H1 (cell line): ENCODE results near the gene RBM34.

Experiments used
- CTCF ChIP-seq, 3 experiments: IDR thresholded peaks; 1 replicate in 2 of 3; 2 replicates in 1 of 3; pipeline versions ENCODE4 v1.5.1 to v1.6.1; 2011; ENCODE audit warnings: low read length in 3 of 3, mild to moderate bottlenecking in 3 of 3, inconsistent platforms in 2 of 3, low read depth in 1 of 3, moderate library complexity in 1 of 3; ENCODE audit not compliant: insufficient read depth in 1 of 3; ENCODE audit errors: control extremely low read depth in 1 of 3
- EZH2 ChIP-seq: fragments of 200-600 bp; sonication (generic); IDR thresholded peaks from 2 replicates; pipeline ENCODE4 v1.7.1; 2012; ENCODE audit warnings: low read depth, mild to moderate bottlenecking, moderate library complexity, low read length, inconsistent platforms; ENCODE audit not compliant: severe bottlenecking
- GABPA ChIP-seq: IDR thresholded peaks from 2 replicates; pipeline ENCODE4 v1.6.1; 2011; ENCODE audit warnings: mild to moderate bottlenecking, low read length, moderate library complexity, borderline replicate concordance; ENCODE audit not compliant: insufficient read depth
- KDM1A ChIP-seq: fragments of 200-600, 300-600 bp; sonication (generic); IDR thresholded peaks from 2 replicates; pipeline ENCODE4 v1.7.1; 2016; ENCODE audit warnings: mild to moderate bottlenecking, low read length, borderline replicate concordance
- NANOG ChIP-seq: IDR thresholded peaks from 2 replicates; pipeline ENCODE4 v1.6.1; 2011; ENCODE audit warnings: low read length, low read depth, mild to moderate bottlenecking, inconsistent platforms; ENCODE audit not compliant: insufficient read depth, poor library complexity, severe bottlenecking
- NRF1 ChIP-seq: IDR thresholded peaks from 2 replicates; pipeline ENCODE4 v1.6.1; 2011; ENCODE audit warnings: mild to moderate bottlenecking, low read depth, low read length, improper control_type of control experiment
- POLR2A ChIP-seq, 2 experiments: IDR thresholded peaks; 1 replicate in 1 of 2; 2 replicates in 1 of 2; pipeline ENCODE4 v1.6.1; 2011; ENCODE audit warnings: low read depth in 2 of 2, low read length in 2 of 2, mild to moderate bottlenecking in 2 of 2; ENCODE audit errors: control extremely low read depth in 1 of 2
- RAD21 ChIP-seq, 2 experiments: IDR thresholded peaks in 1 of 2; conservative IDR thresholded peaks in 1 of 2; 2 replicates each; pipeline ENCODE4 v1.6.1; 2011; ENCODE audit warnings: low read depth in 2 of 2, low read length in 2 of 2, improper control_type of control experiment in 1 of 2, inconsistent platforms in 1 of 2, mild to moderate bottlenecking in 1 of 2, moderate library complexity in 1 of 2
- SIX5 ChIP-seq: IDR thresholded peaks from 2 replicates; pipeline ENCODE4 v1.6.1; 2011; ENCODE audit warnings: mild to moderate bottlenecking, low read depth, low read length
- SUZ12 ChIP-seq: fragments of 200-600 bp; sonication (generic); IDR thresholded peaks from 2 replicates; pipeline ENCODE4 v1.6.1; 2012; ENCODE audit warnings: mild to moderate bottlenecking, inconsistent platforms, low read length, moderate library complexity, mixed read lengths
- TAF1 ChIP-seq: IDR thresholded peaks from 2 replicates; pipeline ENCODE4 v1.6.1; 2011; ENCODE audit warnings: mild to moderate bottlenecking, low read depth, low read length
- TBP ChIP-seq: IDR thresholded peaks from 2 replicates; pipeline ENCODE4 v1.6.1; 2011; ENCODE audit warnings: low read depth, low read length, improper control_type of control experiment
- TCF12 ChIP-seq: IDR thresholded peaks from 2 replicates; pipeline ENCODE4 v1.6.1; 2011; ENCODE audit warnings: low read depth, mild to moderate bottlenecking, low read length
- YY1 ChIP-seq: IDR thresholded peaks from 2 replicates; pipeline ENCODE4 v1.6.1; 2011; ENCODE audit warnings: low read depth, mild to moderate bottlenecking, low read length

GRCh38 chr1:235101558-235102258 lies 59.3 kb downstream of the RBM34 start:
- TF ChIP-seq TAF1 = no peak
- TF ChIP-seq EZH2 = no peak
- no peak for TF ChIP-seq TCF12
- TF ChIP-seq CTCF (IDR thresholded peaks at IDR 0.05; ENCODE audit: control extremely low read depth in 1 of 3, insufficient read depth in 1 of 3, low read depth in 1 of 3, low read length in 3 of 3) = no peak
- no peak for TF ChIP-seq POLR2A (IDR thresholded peaks at IDR 0.05; ENCODE audit: control extremely low read depth in 1 of 2, low read depth in 2 of 2, low read length in 2 of 2)
- TF ChIP-seq KDM1A = no peak
- TF ChIP-seq NRF1 = no peak
- TF ChIP-seq NANOG = no peak
- no peak for TF ChIP-seq YY1
- no peak for TF ChIP-seq SUZ12
- TF ChIP-seq TBP = no peak
- TF ChIP-seq SIX5 = no peak
- no peak for TF ChIP-seq RAD21 (IDR thresholded peaks at IDR 0.05 in 1 of 2, conservative IDR thresholded peaks at IDR 0.05 in 1 of 2; ENCODE audit: low read depth in 2 of 2, low read length in 2 of 2)
- no peak for TF ChIP-seq GABPA
